Transverse colon (tissue), 4 donors: ENCODE results near the gene ZNF462. TPM values are rescaled to one million over a fixed set of nuclear protein-coding genes. Genes with fewer than 3 reads are reported as not detected.

Source experiments
- DNase-seq: peaks from one replicate; pipeline ENCODE4 v3.0.0-alpha.2; 2019
- H3K27ac ChIP-seq, 4 donors: fragments of 200-600 bp; sonication (generic); 2 replicates each; pipeline ENCODE4 v1.5.1; 2016 to 2018; ENCODE audit warnings: inconsistent platforms in 4 of 4
- H3K27me3 ChIP-seq: fragments of 200-600 bp; sonication (generic); 2 replicates; pipeline ENCODE4 v1.5.1; 2017; ENCODE audit warnings: inconsistent platforms
- H3K36me3 ChIP-seq, 4 donors: fragments of 200-600 bp; sonication (generic); 2 replicates each; pipeline ENCODE4 v1.5.1; 2017 to 2019; ENCODE audit warnings: inconsistent platforms in 4 of 4
- H3K4me1 ChIP-seq, 4 donors: fragments of 200-600 bp; sonication (generic); 2 replicates each; pipeline ENCODE4 v1.5.1; 2017 to 2020; ENCODE audit warnings: inconsistent platforms in 4 of 4
- H3K4me3 ChIP-seq, 4 donors: fragments of 200-600 bp; sonication (generic); 1 replicate in 1 of 4; 2 replicates in 3 of 4; pipeline versions ENCODE4 v1.5.1 to v1.6.1; 2017 to 2019; ENCODE audit warnings: inconsistent platforms in 4 of 4
- H3K9me3 ChIP-seq, 2 donors: fragments of 200-600 bp; sonication (generic); 2 replicates each; pipeline ENCODE4 v1.5.1; 2017 to 2019; ENCODE audit warnings: inconsistent platforms in 2 of 2
- EP300 ChIP-seq: sonication (generic); formaldehyde crosslinking; IDR thresholded peaks from one replicate; pipeline ENCODE4 v1.6.1; 2017; ENCODE audit warnings: antibody characterized with exemption, low read depth
- POLR2A ChIP-seq: fragments of 450-650 bp; IDR thresholded peaks from one replicate; pipeline ENCODE4 v1.6.1; 2016; ENCODE audit warnings: antibody characterized with exemption, mild to moderate bottlenecking, moderate library complexity
- POLR2AphosphoS5 ChIP-seq, 3 donors: sonication (generic); formaldehyde crosslinking; IDR thresholded peaks; one replicate each; pipeline ENCODE4 v1.6.1; 2016; ENCODE audit warnings: antibody characterized with exemption in 3 of 3
- WGBS, 2 donors: methylation state at CpG; one replicate each; pipeline ENCODE4 v1.1.5; 2018; ENCODE audit warnings: low coverage in 1 of 2; 5-methylcytosine and 5-hydroxymethylcytosine counted together
- in situ Hi-C, 4 donors: fragments of 200-750 bp; cut with MboI; loops; one replicate each; pipeline versions ENCODE4 v1.15.0 to v1.15.1; 2017; ENCODE audit warnings: low sequenced_read_pairs in 3 of 4, low pct_ligation_motif_present in 1 of 4, low pct_unique_long_range_greater_than_20kb in 1 of 4
- intact Hi-C: fragments of 100-400 bp; cut with DNase I; formaldehyde crosslinking; loops from one replicate; pipeline ENCODE4 v1.15.1; 2023; ENCODE audit warnings: low total_unique reads
- total RNA-seq, 4 donors: library from RNA; depleted of rRNA; stranded (reverse); fragments of >200 nt; gene quantifications; one replicate each; pipeline ENCODE4 v1.1.0, GENCODE V29; 2016
- TF ChIP-seq, protein P1 (sequence below), 5 experiments: fragments of 200-600 bp in 3 of 5; fragments of 450-650 bp in 2 of 5; sonication (generic) in 3 of 5; IDR thresholded peaks; 1 replicate in 2 of 5; 2 replicates in 3 of 5; pipeline ENCODE4 v1.5.1; 2016 to 2017; ENCODE audit warnings: antibody characterized with exemption in 5 of 5, inconsistent platforms in 3 of 5, mild to moderate bottlenecking in 2 of 5, moderate library complexity in 1 of 5

The ZNF462 gene
- total RNA-seq, 4 donors from 2014 or later: 17.5 to 28.7 (median 22.9) TPM

DNA sequence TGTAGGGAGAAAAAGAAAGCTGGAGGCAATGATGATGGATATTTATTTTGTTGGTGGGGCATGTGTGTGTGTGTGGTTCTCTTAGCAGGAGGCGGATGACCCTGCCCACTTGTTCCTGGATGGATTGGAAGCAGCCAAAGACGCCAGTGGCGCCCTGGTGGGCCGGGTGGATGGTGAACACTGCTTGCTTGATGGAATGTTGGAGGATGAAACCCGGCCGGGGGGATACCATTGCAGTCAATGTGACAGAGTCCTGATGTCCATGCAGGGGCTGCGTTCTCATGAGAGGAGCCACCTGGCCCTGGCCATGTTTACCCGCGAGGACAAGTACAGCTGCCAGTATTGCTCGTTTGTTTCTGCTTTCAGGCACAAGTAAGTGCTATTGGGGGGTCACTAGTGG, 69.2 kb downstream of the ZNF462 start:
- peaks cover 0 to 5% (median 0%) of the 10 kb centered on the region in 4 donors for H3K4me1 ChIP-seq
- no peak overlapping the region for H3K4me3 ChIP-seq
- no peaks in the 10 kb centered on the region for H3K27me3 ChIP-seq
- no peak for DNase-seq
- in situ Hi-C loops: no loop called here
- H3K36me3 ChIP-seq: peaks cover 0 to 30% (median 7%) of the 10 kb centered on the region in 4 donors
- intact Hi-C loops: no loop called here
- 84 to 100% methylated on average over 1 to 10 of the region's 10 CpGs for WGBS, 2 donors
- TF ChIP-seq POLR2A (no peak), EP300 (no peak), POLR2AphosphoS5 (IDR thresholded peaks at IDR 0.05) (no peak)
- TF ChIP-seq, protein P1, sequence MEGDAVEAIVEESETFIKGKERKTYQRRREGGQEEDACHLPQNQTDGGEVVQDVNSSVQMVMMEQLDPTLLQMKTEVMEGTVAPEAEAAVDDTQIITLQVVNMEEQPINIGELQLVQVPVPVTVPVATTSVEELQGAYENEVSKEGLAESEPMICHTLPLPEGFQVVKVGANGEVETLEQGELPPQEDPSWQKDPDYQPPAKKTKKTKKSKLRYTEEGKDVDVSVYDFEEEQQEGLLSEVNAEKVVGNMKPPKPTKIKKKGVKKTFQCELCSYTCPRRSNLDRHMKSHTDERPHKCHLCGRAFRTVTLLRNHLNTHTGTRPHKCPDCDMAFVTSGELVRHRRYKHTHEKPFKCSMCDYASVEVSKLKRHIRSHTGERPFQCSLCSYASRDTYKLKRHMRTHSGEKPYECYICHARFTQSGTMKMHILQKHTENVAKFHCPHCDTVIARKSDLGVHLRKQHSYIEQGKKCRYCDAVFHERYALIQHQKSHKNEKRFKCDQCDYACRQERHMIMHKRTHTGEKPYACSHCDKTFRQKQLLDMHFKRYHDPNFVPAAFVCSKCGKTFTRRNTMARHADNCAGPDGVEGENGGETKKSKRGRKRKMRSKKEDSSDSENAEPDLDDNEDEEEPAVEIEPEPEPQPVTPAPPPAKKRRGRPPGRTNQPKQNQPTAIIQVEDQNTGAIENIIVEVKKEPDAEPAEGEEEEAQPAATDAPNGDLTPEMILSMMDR (IDR thresholded peaks at IDR 0.05): no peak
- H3K9me3 ChIP-seq: no peaks in the 10 kb centered on the region
- no peak overlapping the region for H3K27ac ChIP-seq

DNA sequence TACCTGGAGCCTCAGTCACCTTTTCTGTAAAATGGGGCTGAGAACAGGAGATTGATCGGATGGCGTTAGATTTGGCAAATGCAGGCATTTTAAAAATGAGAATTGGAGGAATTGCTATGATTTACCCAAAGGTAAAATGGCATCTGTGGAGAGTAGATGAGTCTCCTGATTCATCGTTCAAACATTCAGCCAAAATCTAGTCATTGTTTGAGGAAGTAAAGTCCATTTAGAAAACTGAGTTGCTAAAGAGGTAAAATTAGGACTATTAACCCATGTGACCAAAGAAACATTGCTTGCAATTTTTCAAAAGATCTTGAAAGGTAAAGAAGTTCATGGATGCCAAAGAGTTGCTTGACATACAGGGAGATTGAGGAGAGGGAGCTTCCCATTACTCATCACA, 69.7 kb downstream of the ZNF462 start:
- Histone ChIP-seq H3K27me3 (no peaks in the 10 kb centered on the region), H3K27ac (no peak overlapping the region), H3K9me3 (no peaks in the 10 kb centered on the region), H3K4me1 (peaks cover 0 to 5% (median 0%) of the 10 kb centered on the region in 4 donors), H3K4me3 (no peak overlapping the region), H3K36me3 (peaks cover 0 to 30% (median 8%) of the 10 kb centered on the region in 4 donors)
- TF ChIP-seq POLR2A: no peak
- TF ChIP-seq EP300: no peak
- TF ChIP-seq, protein P1 (IDR thresholded peaks at IDR 0.05): no peak
- in situ Hi-C loops: no loop called here
- intact Hi-C loops: no loop called here
- DNase-seq: no peak
- WGBS, 2 donors: 95 to 96% methylated on average over 3 of the region's 3 CpGs

DNA sequence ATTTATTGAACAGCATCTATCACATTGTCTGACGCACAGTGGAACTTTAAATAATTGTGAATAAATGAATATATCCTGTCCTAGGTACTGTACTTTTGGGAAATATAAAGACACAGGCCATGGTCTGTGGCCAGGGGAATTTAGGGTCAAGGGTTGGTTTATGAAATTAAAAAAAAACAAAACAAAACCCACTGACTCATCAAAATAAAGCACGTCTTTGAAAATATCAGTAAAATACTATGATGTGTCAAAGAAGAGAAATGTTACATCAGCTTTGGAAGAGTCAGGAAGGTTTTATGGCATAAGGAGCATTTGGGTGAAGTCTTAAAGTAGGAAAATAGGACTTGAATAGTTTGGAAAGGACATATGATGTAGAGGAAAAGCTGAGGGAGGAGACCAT, 70.5 kb downstream of the ZNF462 start:
- Histone ChIP-seq H3K36me3 (peaks cover 0 to 30% (median 8%) of the 10 kb centered on the region in 4 donors), H3K4me1 (peaks cover 0 to 5% (median 0%) of the 10 kb centered on the region in 4 donors), H3K9me3 (no peaks in the 10 kb centered on the region), H3K4me3 (no peak overlapping the region), H3K27ac (no peak overlapping the region), H3K27me3 (no peaks in the 10 kb centered on the region)
- TF ChIP-seq, protein P1 (IDR thresholded peaks at IDR 0.05): no peak
- no peak for TF ChIP-seq POLR2A
- TF ChIP-seq POLR2AphosphoS5 (IDR thresholded peaks at IDR 0.05): no peak
- no peak for TF ChIP-seq EP300
- intact Hi-C loops: no loop called here
- DNase-seq: no peak
- in situ Hi-C loops: no loop called here
- WGBS, 2 donors: 91 to 95% methylated on average over 2 of the region's 2 CpGs

DNA sequence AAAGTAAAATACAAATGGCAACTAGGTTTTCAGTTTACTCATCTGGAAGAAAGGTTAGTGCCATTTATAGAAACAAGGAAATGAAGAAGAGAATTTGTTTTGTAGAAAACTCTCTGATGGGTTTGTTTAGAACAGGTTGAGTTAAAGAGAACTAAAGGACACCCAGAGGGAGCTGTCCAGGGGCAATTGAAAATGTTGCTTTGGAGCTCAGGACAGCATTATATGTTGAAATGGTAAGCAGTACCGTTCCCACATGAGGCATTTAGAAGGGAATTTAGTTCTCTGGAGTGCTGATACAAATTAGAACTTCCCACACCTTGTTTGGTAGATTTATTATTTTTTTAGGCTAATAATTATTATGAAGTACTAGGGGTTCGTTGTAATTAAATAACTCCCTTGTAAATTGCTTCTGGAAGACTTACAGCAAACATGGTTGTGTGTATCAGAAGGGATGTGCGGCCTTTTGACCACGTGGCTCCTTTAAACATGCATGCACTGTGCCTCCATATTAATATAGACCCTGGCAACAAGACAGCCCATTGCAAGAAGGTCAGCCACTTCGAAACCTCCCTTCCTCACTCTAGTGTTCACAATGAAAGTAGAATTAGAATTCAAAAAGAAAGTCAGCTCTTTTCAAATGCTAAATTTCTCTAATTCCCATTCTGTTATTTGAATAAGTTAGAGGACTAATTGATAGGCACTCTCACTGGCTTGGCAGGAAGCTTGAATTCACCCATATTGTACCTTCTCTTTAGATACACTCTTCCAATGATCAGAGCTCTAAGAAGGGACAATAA, 71.7 kb downstream of the ZNF462 start:
- Histone ChIP-seq H3K4me1 (peaks cover 0 to 5% (median 0%) of the 10 kb centered on the region in 4 donors), H3K27me3 (no peaks in the 10 kb centered on the region), H3K36me3 (peaks cover 0 to 30% (median 12%) of the 10 kb centered on the region in 4 donors), H3K9me3 (no peaks in the 10 kb centered on the region), H3K27ac (no peak overlapping the region), H3K4me3 (no peak overlapping the region)
- intact Hi-C loops (no loop called here), in situ Hi-C loops (no loop called here)
- WGBS, 2 donors: 84 to 96% methylated on average over 5 of the region's 5 CpGs
- TF ChIP-seq, protein P1 (IDR thresholded peaks at IDR 0.05): no peak
- TF ChIP-seq POLR2A (no peak), EP300 (no peak), POLR2AphosphoS5 (IDR thresholded peaks at IDR 0.05) (no peak)
- no peak for DNase-seq
